Measurements from ENCODE around the gene KDM3B. TPM values are rescaled to one million over a fixed set of nuclear protein-coding genes. Genes with fewer than 3 reads are reported as not detected.

KDM3B gene
- total and polyA plus RNA-seq, 9 of the 15 experiments (the other 6 are each of a cell fraction or from before 2014, with no cell fraction given): 13.8 to 62.8 (median 41.9) TPM

DNA sequence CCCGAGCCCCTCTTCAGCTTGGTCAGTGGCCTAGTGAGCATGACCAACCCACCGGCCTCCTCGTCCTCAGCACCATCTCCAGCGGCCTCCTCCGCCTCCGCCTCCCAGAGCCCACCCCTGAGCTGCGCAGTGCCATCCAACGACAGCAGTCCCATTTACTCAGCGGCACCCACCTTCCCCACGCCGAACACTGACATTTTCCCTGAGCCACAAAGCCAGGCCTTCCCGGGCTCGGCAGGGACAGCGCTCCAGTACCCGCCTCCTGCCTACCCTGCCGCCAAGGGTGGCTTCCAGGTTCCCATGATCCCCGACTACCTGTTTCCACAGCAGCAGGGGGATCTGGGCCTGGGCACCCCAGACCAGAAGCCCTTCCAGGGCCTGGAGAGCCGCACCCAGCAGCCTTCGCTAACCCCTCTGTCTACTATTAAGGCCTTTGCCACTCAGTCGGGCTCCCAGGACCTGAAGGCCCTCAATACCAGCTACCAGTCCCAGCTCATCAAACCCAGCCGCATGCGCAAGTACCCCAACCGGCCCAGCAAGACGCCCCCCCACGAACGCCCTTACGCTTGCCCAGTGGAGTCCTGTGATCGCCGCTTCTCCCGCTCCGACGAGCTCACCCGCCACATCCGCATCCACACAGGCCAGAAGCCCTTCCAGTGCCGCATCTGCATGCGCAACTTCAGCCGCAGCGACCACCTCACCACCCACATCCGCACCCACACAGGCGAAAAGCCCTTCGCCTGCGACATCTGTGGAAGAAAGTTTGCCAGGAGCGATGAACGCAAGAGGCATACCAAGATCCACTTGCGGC, 114.6 kb downstream of the KDM3B start (continued):
- TF ChIP-seq, protein P1, sequence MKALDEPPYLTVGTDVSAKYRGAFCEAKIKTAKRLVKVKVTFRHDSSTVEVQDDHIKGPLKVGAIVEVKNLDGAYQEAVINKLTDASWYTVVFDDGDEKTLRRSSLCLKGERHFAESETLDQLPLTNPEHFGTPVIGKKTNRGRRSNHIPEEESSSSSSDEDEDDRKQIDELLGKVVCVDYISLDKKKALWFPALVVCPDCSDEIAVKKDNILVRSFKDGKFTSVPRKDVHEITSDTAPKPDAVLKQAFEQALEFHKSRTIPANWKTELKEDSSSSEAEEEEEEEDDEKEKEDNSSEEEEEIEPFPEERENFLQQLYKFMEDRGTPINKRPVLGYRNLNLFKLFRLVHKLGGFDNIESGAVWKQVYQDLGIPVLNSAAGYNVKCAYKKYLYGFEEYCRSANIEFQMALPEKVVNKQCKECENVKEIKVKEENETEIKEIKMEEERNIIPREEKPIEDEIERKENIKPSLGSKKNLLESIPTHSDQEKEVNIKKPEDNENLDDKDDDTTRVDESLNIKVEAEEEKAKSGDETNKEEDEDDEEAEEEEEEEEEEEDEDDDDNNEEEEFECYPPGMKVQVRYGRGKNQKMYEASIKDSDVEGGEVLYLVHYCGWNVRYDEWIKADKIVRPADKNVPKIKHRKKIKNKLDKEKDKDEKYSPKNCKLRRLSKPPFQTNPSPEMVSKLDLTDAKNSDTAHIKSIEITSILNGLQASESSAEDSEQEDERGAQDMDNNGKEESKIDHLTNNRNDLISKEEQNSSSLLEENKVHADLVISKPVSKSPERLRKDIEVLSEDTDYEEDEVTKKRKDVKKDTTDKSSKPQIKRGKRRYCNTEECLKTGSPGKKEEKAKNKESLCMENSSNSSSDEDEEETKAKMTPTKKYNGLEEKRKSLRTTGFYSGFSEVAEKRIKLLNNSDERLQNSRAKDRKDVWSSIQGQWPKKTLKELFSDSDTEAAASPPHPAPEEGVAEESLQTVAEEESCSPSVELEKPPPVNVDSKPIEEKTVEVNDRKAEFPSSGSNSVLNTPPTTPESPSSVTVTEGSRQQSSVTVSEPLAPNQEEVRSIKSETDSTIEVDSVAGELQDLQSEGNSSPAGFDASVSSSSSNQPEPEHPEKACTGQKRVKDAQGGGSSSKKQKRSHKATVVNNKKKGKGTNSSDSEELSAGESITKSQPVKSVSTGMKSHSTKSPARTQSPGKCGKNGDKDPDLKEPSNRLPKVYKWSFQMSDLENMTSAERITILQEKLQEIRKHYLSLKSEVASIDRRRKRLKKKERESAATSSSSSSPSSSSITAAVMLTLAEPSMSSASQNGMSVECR (CRISPR knock-in tag; IDR thresholded peaks at IDR 0.05): no peak; the same call in 1 of the 2 replicates
- TF ChIP-seq PREB (CRISPR knock-in tag; IDR thresholded peaks at IDR 0.05) (peak; percentile 10; the same call in 1 of the 2 replicates), ZNF124 (CRISPR knock-in tag; IDR thresholded peaks at IDR 0.05) (no peak), FOXK1 (CRISPR knock-in tag; IDR thresholded peaks at IDR 0.05; ENCODE audit: borderline replicate concordance) (no peak; the same call in 1 of the 2 replicates), JUND (IDR thresholded peaks at IDR 0.05; ENCODE audit: borderline replicate concordance, low read depth, low read length) (no peak), JUND (tag; IDR thresholded peaks at IDR 0.05; ENCODE audit: borderline replicate concordance, low read depth, low read length) (no peak), TCF7 (IDR thresholded peaks at IDR 0.05; ENCODE audit: borderline replicate concordance) (no peak), NFE2L1 (tag; IDR thresholded peaks at IDR 0.05; ENCODE audit: borderline replicate concordance, low read depth) (no peak), CHD4 (IDR thresholded peaks at IDR 0.05; ENCODE audit: insufficient read depth, insufficient replicate concordance, low read depth, low read length, poor library complexity, severe bottlenecking) (no peak), BCLAF1 (IDR thresholded peaks at IDR 0.05; ENCODE audit: borderline replicate concordance in 1 of 2, control insufficient read depth in 1 of 2, low read depth in 2 of 2, low read length in 1 of 2) (peak in 1 of 2 experiments; percentile 82; a peak in 1 of 4 replicates), ZBTB11 (CRISPR knock-in tag; IDR thresholded peaks at IDR 0.05) (no peak), CHD2 (IDR thresholded peaks at IDR 0.05; ENCODE audit: low read depth, low read length) (no peak)
